ENCODE data around the gene TMED6. TPM values are rescaled to one million over a fixed set of nuclear protein-coding genes. Genes with fewer than 3 reads are reported as not detected.

The TMED6 gene
- not detected in 2 replicates for total RNA-seq (2014; rRNA removed; shearing (Covaris generic))
- 0.29 and 1.3 TPM in 2 replicates for polyA plus RNA-seq (2016; fragmentation: Nextera tagmentation; extraction: Ambion mirVana)
- long read RNA-seq, result 0 reads

DNA sequence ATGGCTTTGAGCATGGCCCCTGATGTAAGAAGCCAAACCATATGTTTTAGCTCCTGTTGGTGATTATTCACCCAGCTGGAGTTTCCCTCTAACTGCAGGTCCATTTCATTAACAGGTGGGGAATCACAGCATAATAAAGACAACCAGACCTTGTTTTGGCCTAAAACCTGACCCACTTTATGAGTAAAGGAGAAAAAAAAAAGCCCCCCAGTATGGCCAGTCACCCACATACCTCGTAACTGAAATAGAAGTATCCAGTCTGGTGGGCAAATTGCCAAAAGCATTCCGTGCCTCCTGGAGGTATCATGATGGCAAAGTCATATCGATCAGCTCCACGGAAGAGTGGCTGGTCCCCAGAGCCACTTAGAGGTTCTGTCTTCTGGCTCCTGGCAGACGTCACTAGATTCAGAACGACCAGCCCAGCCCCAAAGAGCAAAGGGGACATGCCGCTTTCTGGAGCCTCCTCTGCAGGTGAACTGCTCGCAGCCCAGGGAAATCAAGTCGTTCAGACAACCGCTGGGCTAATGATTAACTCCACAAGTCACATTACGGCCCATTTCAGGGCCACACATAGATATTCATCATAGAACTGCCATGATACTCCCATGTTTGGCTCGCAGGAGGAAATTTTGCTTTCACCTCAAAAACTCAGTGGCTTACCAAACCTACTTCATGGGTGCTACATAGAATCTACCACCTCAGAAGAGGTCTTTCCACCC lies at the start of gene TMED6:
Gene TMED6, minus strand, starts transcription at position 478 of the 719 bp plus-strand sequence. Its CDS starts 33 bp downstream, at position 445.
- H3K27me3 Mint-ChIP-seq (ENCODE audit: insufficient read depth, low read depth, poor library complexity), result peaks cover 11% of the 10 kb centered on the region
- Histone ChIP-seq H3K4me3 (no peak within 1 kb of the TSS), H3K4me1 (ENCODE audit: insufficient read depth) (no peaks in the 10 kb centered on the region), H3K79me2 (replicated peaks; ENCODE audit: insufficient read depth) (no peaks in the 10 kb centered on the region), H3K9me2 (ENCODE audit: insufficient read depth) (no peaks in the 10 kb centered on the region), H3K36me3 (ENCODE audit: insufficient read depth) (no peaks in the 10 kb centered on the region), H3K4me2 (no peak within 1 kb of the TSS), H4K20me1 (replicated peaks; ENCODE audit: insufficient read depth) (no peaks in the 10 kb centered on the region; the same call in 1 of the 2 replicates), H3K27me3 (ENCODE audit: insufficient read depth) (no peaks in the 10 kb centered on the region), H2AFZ (no peak within 1 kb of the TSS), H3K27ac (ENCODE audit: low read depth) (no peak within 1 kb of the TSS), H3F3A (replicated peaks; ENCODE audit: low read depth) (no peaks in the 10 kb centered on the region)
- peaks cover 4% of the 10 kb centered on the region; the same call in 1 of the 3 replicates for H3K36me3 Mint-ChIP-seq (ENCODE audit: low read depth)
- no peak for TF ChIP-seq ZNF331 (CRISPR knock-in tag; IDR thresholded peaks at IDR 0.05; ENCODE audit: low read depth)
- no peak for TF ChIP-seq STAT1 (IDR thresholded peaks at IDR 0.05; ENCODE audit: unreplicated experiment)
- TF ChIP-seq ZNF462 (CRISPR knock-in tag; IDR thresholded peaks at IDR 0.05), result no peak
- TF ChIP-seq, protein P1, sequence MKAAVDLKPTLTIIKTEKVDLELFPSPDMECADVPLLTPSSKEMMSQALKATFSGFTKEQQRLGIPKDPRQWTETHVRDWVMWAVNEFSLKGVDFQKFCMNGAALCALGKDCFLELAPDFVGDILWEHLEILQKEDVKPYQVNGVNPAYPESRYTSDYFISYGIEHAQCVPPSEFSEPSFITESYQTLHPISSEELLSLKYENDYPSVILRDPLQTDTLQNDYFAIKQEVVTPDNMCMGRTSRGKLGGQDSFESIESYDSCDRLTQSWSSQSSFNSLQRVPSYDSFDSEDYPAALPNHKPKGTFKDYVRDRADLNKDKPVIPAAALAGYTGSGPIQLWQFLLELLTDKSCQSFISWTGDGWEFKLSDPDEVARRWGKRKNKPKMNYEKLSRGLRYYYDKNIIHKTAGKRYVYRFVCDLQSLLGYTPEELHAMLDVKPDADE (IDR thresholded peaks at IDR 0.05), result no peak
- TF ChIP-seq JUNB (IDR thresholded peaks at IDR 0.05; ENCODE audit: unreplicated experiment), result no peak
- no peak for TF ChIP-seq CREB1 (CRISPR knock-in tag; IDR thresholded peaks at IDR 0.05; ENCODE audit: low read depth)
- no peak for TF ChIP-seq EZH2phosphoT487 (IDR thresholded peaks at IDR 0.05; ENCODE audit: unreplicated experiment)
- TF ChIP-seq EZH2 (IDR thresholded peaks at IDR 0.05; ENCODE audit: low read depth, unreplicated experiment), result no peak
- no peak for TF ChIP-seq POLR2AphosphoS5 (IDR thresholded peaks at IDR 0.05; ENCODE audit: low read depth)
- TF ChIP-seq ZNF114 (CRISPR knock-in tag; IDR thresholded peaks at IDR 0.05), result no peak
- TF ChIP-seq, protein P2, sequence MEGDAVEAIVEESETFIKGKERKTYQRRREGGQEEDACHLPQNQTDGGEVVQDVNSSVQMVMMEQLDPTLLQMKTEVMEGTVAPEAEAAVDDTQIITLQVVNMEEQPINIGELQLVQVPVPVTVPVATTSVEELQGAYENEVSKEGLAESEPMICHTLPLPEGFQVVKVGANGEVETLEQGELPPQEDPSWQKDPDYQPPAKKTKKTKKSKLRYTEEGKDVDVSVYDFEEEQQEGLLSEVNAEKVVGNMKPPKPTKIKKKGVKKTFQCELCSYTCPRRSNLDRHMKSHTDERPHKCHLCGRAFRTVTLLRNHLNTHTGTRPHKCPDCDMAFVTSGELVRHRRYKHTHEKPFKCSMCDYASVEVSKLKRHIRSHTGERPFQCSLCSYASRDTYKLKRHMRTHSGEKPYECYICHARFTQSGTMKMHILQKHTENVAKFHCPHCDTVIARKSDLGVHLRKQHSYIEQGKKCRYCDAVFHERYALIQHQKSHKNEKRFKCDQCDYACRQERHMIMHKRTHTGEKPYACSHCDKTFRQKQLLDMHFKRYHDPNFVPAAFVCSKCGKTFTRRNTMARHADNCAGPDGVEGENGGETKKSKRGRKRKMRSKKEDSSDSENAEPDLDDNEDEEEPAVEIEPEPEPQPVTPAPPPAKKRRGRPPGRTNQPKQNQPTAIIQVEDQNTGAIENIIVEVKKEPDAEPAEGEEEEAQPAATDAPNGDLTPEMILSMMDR (conservative IDR thresholded peaks at IDR 0.05; ENCODE audit: low read depth in 2 of 2), result no peak
- H3K27ac Mint-ChIP-seq, result no peak within 1 kb of the TSS; the same call in 1 of the 2 replicates
- no peaks in the 10 kb centered on the region for H3K4me1 Mint-ChIP-seq
- H3K4me3 Mint-ChIP-seq, result no peak within 1 kb of the TSS
- no peaks in the 10 kb centered on the region for H3K9me3 Mint-ChIP-seq
- ATAC-seq (no peak), DNase-seq (ENCODE audit: low spot score) (no peak)

Data from GM23338 (cell line).